Spleen (tissue), 11 donors: ENCODE results near the gene GALNTL6. TPM values are rescaled to one million over a fixed set of nuclear protein-coding genes. Genes with fewer than 3 reads are reported as not detected.

Experiments
- DNase-seq: peaks from one replicate; pipeline ENCODE4 v3.0.0-alpha.2; 2020
- H3K27ac ChIP-seq, 8 donors: fragments of 200-600 bp; sonication (generic) in 7 of 8; 1 replicate in 4 of 8; 2 replicates in 4 of 8; pipeline versions ENCODE4 v1.5.0 to v1.8.0; 2016 to 2021; ENCODE audit warnings: inconsistent platforms in 4 of 8, mild to moderate bottlenecking in 4 of 8, moderate library complexity in 1 of 8
- H3K27me3 ChIP-seq, 7 donors: fragments of 200-600 bp; sonication (generic) in 6 of 7; replicated peaks in 1 of 7; 1 replicate in 4 of 7; 2 replicates in 3 of 7; pipeline versions ENCODE4 v1.5.0 to v1.8.0; 2016 to 2021; ENCODE audit warnings: inconsistent platforms in 3 of 7, mild to moderate bottlenecking in 1 of 7
- H3K36me3 ChIP-seq, 6 donors: fragments of 200-600 bp; sonication (generic) in 5 of 6; 1 replicate in 4 of 6; 2 replicates in 2 of 6; pipeline versions ENCODE4 v1.5.0 to v1.8.0; 2016 to 2021; ENCODE audit warnings: inconsistent platforms in 2 of 6
- H3K4me1 ChIP-seq, 6 donors: fragments of 200-600 bp; sonication (generic) in 5 of 6; 1 replicate in 3 of 6; 2 replicates in 3 of 6; pipeline versions ENCODE4 v1.5.0 to v1.8.0; 2016 to 2021; ENCODE audit warnings: inconsistent platforms in 3 of 6
- H3K4me3 ChIP-seq, 8 donors: fragments of 200-600 bp; sonication (generic) in 7 of 8; 1 replicate in 4 of 8; 2 replicates in 4 of 8; pipeline versions ENCODE4 v1.5.0 to v1.8.0; 2016 to 2021; ENCODE audit warnings: inconsistent platforms in 4 of 8, mild to moderate bottlenecking in 4 of 8, moderate library complexity in 2 of 8
- H3K9me3 ChIP-seq, 8 donors: fragments of 200-600 bp; sonication (generic) in 7 of 8; 1 replicate in 4 of 8; 2 replicates in 4 of 8; pipeline versions ENCODE4 v1.5.0 to v1.8.0; 2016 to 2021; ENCODE audit warnings: inconsistent platforms in 4 of 8
- POLR2A ChIP-seq, 3 donors: fragments of 450-650 bp; IDR thresholded peaks; one replicate each; pipeline ENCODE4 v1.5.1; 2017; ENCODE audit warnings: antibody characterized with exemption in 3 of 3, mild to moderate bottlenecking in 1 of 3
- POLR2AphosphoS5 ChIP-seq, 3 donors: sonication (generic); formaldehyde crosslinking; IDR thresholded peaks; one replicate each; pipeline ENCODE4 v1.5.1; 2017; ENCODE audit warnings: antibody characterized with exemption in 3 of 3
- WGBS, 5 donors: extraction: QIAGEN DNeasy Blood & Tissue Kit in 3 of 5; methylation state at CpG; one replicate each; pipeline versions ENCODE4 v1.1.5 to v1.1.7; 2013 to 2018; 5-methylcytosine and 5-hydroxymethylcytosine counted together
- intact Hi-C: fragments of 100-400 bp; cut with DNase I; formaldehyde crosslinking; loops from one replicate; pipeline ENCODE4 v1.15.0; 2023; ENCODE audit warnings: low total_unique reads
- polyA plus RNA-seq, 3 donors: library from polyadenylated mRNA; stranded (reverse); fragments of 200-250 nt; gene quantifications; one replicate each; pipeline ENCODE4 v1.2.1, GENCODE V29; 2013
- total RNA-seq, 7 donors: library from RNA; depleted of rRNA in 3 of 7; stranded (reverse); fragments of >200 nt in 3 of 7; fragmentation: NEBNext Ultra II Directional in 4 of 7; extraction: Animal tissue kit (Norgen Biotek cat#: 25700) in 4 of 7; gene quantifications; one replicate each; pipeline versions ENCODE4 v1.1.0 to v1.2.1, GENCODE V29; 2016 to 2021
- TF ChIP-seq, protein P1 (sequence below), 11 experiments: fragments of 200-600 bp in 7 of 11; fragments of 450-650 bp in 4 of 11; sonication (generic) in 4 of 11; IDR thresholded peaks in 8 of 11; conservative IDR thresholded peaks in 3 of 11; 1 replicate in 7 of 11; 2 replicates in 4 of 11; pipeline versions ENCODE4 v1.4.0 to v1.8.0; 2016 to 2021; ENCODE audit warnings: antibody characterized with exemption in 11 of 11, inconsistent platforms in 4 of 11, mild to moderate bottlenecking in 1 of 11
- donor health status: healthy with polysubstance abuse.
- donor health status: DM: no; HTN: no; CAD: no; lungs with moderate emphysema.
- donor health status: DM: no; HTN: no; CAD: no.
- donor health status: Bipolar disorder and iron deficiency.
- donor health status: healthy.
- donor health status: DM: no; HTN: no; CAD: no.
- donor health status: DM: yes; HTN: yes; CAD: no.

Gene GALNTL6
- total and polyA plus RNA-seq, 10 donors: 3.2 to 12.5 (median 7.1) TPM

DNA sequence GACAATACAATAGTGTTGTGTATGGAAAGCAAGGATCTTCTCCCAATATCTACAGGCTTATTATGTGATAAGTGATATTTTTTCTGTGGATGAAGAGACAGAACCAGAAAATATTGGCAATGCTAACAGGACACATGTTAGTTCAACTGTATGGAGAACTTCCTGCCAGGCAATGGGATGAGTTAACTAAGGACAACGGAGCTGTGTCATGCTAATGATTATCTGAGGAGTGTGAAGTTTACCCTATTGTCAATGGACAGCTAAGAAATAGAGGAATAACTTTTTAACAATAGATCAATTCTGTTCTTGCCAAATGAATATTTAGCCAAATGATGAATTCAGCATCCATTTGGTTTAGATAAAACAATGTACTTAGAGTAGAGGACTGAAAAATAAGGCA is 180.0 kb downstream of the GALNTL6 start:
- peaks cover 0 to 14% (median 0%) of the 10 kb centered on the region in 8 donors for H3K9me3 ChIP-seq
- H3K36me3 ChIP-seq: no peaks in the 10 kb centered on the region
- WGBS, 5 donors: 64 to 89% (median 84%) methylated on average over 1 of the region's 1 CpG
- no peaks in the 10 kb centered on the region for H3K4me1 ChIP-seq
- TF ChIP-seq, protein P1, sequence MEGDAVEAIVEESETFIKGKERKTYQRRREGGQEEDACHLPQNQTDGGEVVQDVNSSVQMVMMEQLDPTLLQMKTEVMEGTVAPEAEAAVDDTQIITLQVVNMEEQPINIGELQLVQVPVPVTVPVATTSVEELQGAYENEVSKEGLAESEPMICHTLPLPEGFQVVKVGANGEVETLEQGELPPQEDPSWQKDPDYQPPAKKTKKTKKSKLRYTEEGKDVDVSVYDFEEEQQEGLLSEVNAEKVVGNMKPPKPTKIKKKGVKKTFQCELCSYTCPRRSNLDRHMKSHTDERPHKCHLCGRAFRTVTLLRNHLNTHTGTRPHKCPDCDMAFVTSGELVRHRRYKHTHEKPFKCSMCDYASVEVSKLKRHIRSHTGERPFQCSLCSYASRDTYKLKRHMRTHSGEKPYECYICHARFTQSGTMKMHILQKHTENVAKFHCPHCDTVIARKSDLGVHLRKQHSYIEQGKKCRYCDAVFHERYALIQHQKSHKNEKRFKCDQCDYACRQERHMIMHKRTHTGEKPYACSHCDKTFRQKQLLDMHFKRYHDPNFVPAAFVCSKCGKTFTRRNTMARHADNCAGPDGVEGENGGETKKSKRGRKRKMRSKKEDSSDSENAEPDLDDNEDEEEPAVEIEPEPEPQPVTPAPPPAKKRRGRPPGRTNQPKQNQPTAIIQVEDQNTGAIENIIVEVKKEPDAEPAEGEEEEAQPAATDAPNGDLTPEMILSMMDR (IDR thresholded peaks at IDR 0.05 in 8 of 11, conservative IDR thresholded peaks at IDR 0.05 in 3 of 11): no peak
- TF ChIP-seq POLR2A (IDR thresholded peaks at IDR 0.05) (no peak), POLR2AphosphoS5 (IDR thresholded peaks at IDR 0.05) (no peak)
- intact Hi-C loops: no loop called here
- H3K4me3 ChIP-seq: no peak overlapping the region
- DNase-seq: no peak
- H3K27ac ChIP-seq: no peak overlapping the region
- H3K27me3 ChIP-seq: no peaks in the 10 kb centered on the region

DNA sequence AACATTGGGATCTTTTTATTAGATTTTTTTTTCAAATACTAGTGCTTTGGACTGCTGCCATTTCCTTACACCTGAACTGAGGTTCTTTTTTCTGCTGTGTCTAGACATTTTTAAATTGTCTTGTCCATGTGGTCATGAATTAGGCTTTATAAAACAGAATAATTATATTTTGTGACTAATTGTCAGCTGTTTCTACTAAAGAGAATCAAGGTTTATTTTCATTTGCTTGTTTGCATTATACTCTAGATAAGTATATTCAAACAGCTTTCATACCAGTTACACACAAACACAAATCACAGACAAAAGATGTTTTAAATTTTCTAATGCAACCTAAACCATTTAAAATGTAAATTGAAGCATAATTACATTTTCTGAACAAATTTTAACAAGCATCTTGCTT is 194.7 kb downstream of the GALNTL6 start:
- H3K4me1 ChIP-seq: no peaks in the 10 kb centered on the region
- intact Hi-C loops: no loop called here
- H3K27ac ChIP-seq: no peak overlapping the region
- H3K36me3 ChIP-seq: no peaks in the 10 kb centered on the region
- no peak overlapping the region for H3K4me3 ChIP-seq
- no peak for DNase-seq
- H3K27me3 ChIP-seq: no peaks in the 10 kb centered on the region
- TF ChIP-seq, protein P1 (IDR thresholded peaks at IDR 0.05 in 8 of 11, conservative IDR thresholded peaks at IDR 0.05 in 3 of 11): no peak
- TF ChIP-seq POLR2A (IDR thresholded peaks at IDR 0.05) (no peak), POLR2AphosphoS5 (IDR thresholded peaks at IDR 0.05) (no peak)
- peaks cover 0 to 1% (median 0%) of the 10 kb centered on the region in 8 donors for H3K9me3 ChIP-seq

DNA sequence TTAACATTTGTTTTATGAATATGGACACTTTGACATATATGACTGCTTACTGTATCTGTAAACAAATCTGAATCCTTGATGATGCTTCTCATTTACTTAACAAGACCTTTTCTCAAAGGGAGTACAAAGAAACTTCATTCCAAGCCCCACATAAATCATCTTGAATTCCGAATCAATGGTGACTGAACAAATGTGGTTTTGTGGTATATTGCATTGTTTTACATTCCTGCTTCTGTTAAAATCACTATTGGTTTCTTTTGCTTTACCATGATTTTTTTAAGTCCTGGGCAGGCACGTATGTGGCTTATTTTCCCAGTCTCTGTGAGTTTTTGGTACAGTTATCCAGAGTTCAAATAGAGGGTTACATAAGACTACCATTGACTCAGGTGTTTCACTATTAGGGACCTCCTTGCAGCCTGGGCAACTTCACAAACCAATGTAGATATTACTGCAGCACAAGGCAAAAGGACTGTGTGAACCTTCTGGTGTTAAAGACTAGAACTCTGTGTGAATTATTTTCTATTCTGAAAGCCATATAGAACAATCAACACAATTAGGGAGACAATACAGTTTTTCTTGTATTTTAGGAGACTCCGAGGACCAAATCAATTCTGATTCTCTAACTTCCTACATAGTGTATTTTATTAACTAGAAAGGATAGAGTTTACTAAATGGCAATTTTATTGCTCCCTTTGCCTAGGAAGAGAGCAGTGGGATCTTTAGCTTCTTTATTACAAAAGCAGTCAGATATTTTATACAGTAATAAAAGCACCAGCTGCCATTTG is 196.4 kb downstream of the GALNTL6 start:
- no peaks in the 10 kb centered on the region for H3K36me3 ChIP-seq
- TF ChIP-seq POLR2A (IDR thresholded peaks at IDR 0.05) (no peak), POLR2AphosphoS5 (IDR thresholded peaks at IDR 0.05) (no peak)
- TF ChIP-seq, protein P1 (IDR thresholded peaks at IDR 0.05 in 8 of 11, conservative IDR thresholded peaks at IDR 0.05 in 3 of 11): no peak
- no peaks in the 10 kb centered on the region for H3K4me1 ChIP-seq
- no peak overlapping the region for H3K27ac ChIP-seq
- DNase-seq: no peak
- intact Hi-C loops: no loop called here
- WGBS, 5 donors: 61 to 79% (median 68%) methylated on average over 3 of the region's 3 CpGs
- H3K4me3 ChIP-seq: no peak overlapping the region
- no peaks in the 10 kb centered on the region for H3K27me3 ChIP-seq
- no peaks in the 10 kb centered on the region for H3K9me3 ChIP-seq

DNA sequence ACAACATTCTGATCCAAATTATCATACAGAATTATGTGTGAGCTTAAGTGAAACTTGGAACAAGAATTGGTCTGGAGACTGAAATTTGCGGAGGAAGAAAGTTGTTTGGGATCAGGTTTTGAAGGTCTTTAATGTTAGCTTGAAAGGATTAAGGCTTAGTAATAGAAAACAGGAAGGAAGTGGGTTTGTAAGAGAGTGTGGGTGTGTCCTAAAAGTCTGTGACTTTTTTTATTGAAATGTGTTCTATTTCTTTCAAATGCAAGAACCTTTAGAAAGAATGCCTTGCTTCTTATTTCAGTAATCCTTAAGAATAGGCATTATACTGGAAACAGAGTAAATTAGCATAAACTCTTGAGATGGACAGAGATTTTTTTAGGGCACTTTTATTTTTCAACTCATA is 198.0 kb downstream of the GALNTL6 start:
- no peaks in the 10 kb centered on the region for H3K36me3 ChIP-seq
- TF ChIP-seq, protein P1 (IDR thresholded peaks at IDR 0.05 in 8 of 11, conservative IDR thresholded peaks at IDR 0.05 in 3 of 11): no peak
- TF ChIP-seq POLR2AphosphoS5 (IDR thresholded peaks at IDR 0.05) (no peak), POLR2A (IDR thresholded peaks at IDR 0.05) (no peak)
- peaks cover 0 to 12% (median 0%) of the 10 kb centered on the region in 8 donors for H3K9me3 ChIP-seq

More for the DNA sequence above, 198.0 kb downstream of the GALNTL6 start:
- no peaks in the 10 kb centered on the region for H3K4me1 ChIP-seq
- WGBS, 5 donors: 50 to 88% (median 61%) methylated on average over 1 of the region's 1 CpG
- H3K27ac ChIP-seq: no peak overlapping the region
- no peak overlapping the region for H3K4me3 ChIP-seq
- H3K27me3 ChIP-seq: no peaks in the 10 kb centered on the region
- no peak for DNase-seq
- intact Hi-C loops: no loop called here
